ENCODE measurements around the gene STXBP3. TPM values are rescaled to one million over a fixed set of nuclear protein-coding genes. Genes with fewer than 3 reads are reported as not detected.

STXBP3 gene
- total and polyA plus RNA-seq, 4 experiments from 2014 or later = 69.0 to 92.5 (median 82.5) TPM

GRCh38 chr1:108832929-108833328 lies 86.5 kb downstream of the STXBP3 start:
- Histone ChIP-seq H3K4me3 (ENCODE audit: low read length in 2 of 2) (no peak overlapping the region), H3K9me3 (ENCODE audit: control insufficient read depth in 1 of 2, low read length in 2 of 2) (no peaks in the 10 kb centered on the region), H3K27me3 (ENCODE audit: insufficient read depth, low read length) (no peaks in the 10 kb centered on the region), H3K27ac (ENCODE audit: low read depth, low read length) (no peak overlapping the region), H3K36me3 (ENCODE audit: insufficient read depth, low read length) (no peaks in the 10 kb centered on the region), H3K4me1 (ENCODE audit: insufficient read depth, low read length) (peaks cover 8% of the 10 kb centered on the region)
- no peak for DNase-seq
- ChIA-PET POLR2A (ENCODE audit: partially characterized antibody) (interaction anchor here (0.6 kb wide), 1 partner anchor 36 kb away, joined by 3 read pairs; no protein-coding TSS in a partner anchor), CTCF (ENCODE audit: partially characterized antibody) (interaction anchor here (1.3 to 10.2 kb wide), 2 partner anchors 29 to 64 kb away, joined by 4 to 238 read pairs; no protein-coding TSS in a partner anchor)
- H3K9me3 Mint-ChIP-seq = peaks cover 0 to 5% (median 0%) of the 10 kb centered on the region in 8 donors
- no peak overlapping the region for H3K27ac Mint-ChIP-seq
- H3K4me1 Mint-ChIP-seq = peaks cover 0 to 10% (median 6%) of the 10 kb centered on the region in 4 donors
- H3K4me3 Mint-ChIP-seq = no peak overlapping the region
- no peaks in the 10 kb centered on the region for H3K36me3 Mint-ChIP-seq
- intact Hi-C loops (cut with micrococcal nuclease) = no loop called here
- H3K27me3 Mint-ChIP-seq = peaks cover 6 to 11% of the 10 kb centered on the region in 2 donors

- no peak overlapping the region for H3K27ac Mint-ChIP-seq
- no peak overlapping the region for H3K4me3 ChIP-seq (ENCODE audit: low read length in 2 of 2)
- ChIA-PET POLR2A (ENCODE audit: partially characterized antibody) (no interaction called here), CTCF (ENCODE audit: partially characterized antibody) (interaction anchor here (2.2 kb wide), 1 partner anchor 14 kb away, joined by 6 read pairs; no protein-coding TSS in a partner anchor)
- peaks cover 0 to 8% (median 0%) of the 10 kb centered on the region in 8 donors for H3K9me3 Mint-ChIP-seq
- H3K9me3 ChIP-seq (ENCODE audit: control insufficient read depth in 1 of 2, low read length in 2 of 2) = no peaks in the 10 kb centered on the region
- H3K36me3 Mint-ChIP-seq = no peaks in the 10 kb centered on the region
- H3K4me1 Mint-ChIP-seq = no peaks in the 10 kb centered on the region
- no peaks in the 10 kb centered on the region for H3K27me3 ChIP-seq (ENCODE audit: insufficient read depth, low read length)
- intact Hi-C loops (cut with micrococcal nuclease) = no loop called here
- no peak overlapping the region for H3K27ac ChIP-seq (ENCODE audit: low read depth, low read length)
- H3K36me3 ChIP-seq (ENCODE audit: insufficient read depth, low read length) = no peaks in the 10 kb centered on the region
- H3K4me1 ChIP-seq (ENCODE audit: insufficient read depth, low read length) = no peaks in the 10 kb centered on the region
- H3K27me3 Mint-ChIP-seq = peaks cover 0 to 2% of the 10 kb centered on the region in 2 donors
- no peak for DNase-seq
- no peak overlapping the region for H3K4me3 Mint-ChIP-seq
Observed at GRCh38 chr1:108841703-108842102, 95.2 kb downstream of the STXBP3 start.

DNA sequence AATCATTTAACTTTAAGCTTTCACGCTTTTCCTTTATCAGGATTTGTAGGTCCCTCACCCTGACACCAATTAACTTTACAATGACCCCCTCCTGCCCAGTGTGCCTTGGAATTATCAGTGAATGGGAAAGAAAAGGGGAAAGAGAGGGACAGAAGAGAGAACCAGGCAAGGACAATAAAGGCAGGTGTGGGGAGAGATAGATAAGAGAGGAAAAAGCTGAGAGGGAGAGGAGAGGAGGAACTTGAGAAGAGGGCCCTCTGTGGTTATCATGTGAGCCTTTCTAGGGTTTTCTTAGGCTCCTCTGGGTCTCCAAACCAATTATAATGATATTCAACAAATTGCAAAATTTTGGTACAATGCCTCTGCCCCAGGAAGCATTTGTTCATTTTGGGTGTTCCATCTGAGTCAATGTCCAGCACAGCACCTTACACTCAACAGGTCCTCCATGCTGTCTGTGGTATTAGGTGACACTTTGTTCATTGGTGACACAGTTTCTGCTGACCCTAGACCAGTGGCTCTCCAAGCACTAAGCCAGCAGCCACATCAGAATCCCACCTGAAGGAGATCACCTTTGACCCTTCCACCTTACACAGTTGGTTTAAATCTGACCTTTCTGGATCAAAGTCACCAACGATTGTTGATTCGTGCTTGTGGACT lies 96.2 kb downstream of the STXBP3 start:
- intact Hi-C loops (cut with micrococcal nuclease) = no loop called here
- Mint-ChIP-seq H3K9me3 (peaks cover 0 to 5% (median 0%) of the 10 kb centered on the region in 8 donors), H3K36me3 (no peaks in the 10 kb centered on the region), H3K4me3 (no peak overlapping the region), H3K27me3 (peaks cover 0 to 2% of the 10 kb centered on the region in 2 donors), H3K27ac (no peak overlapping the region), H3K4me1 (no peaks in the 10 kb centered on the region)
- Histone ChIP-seq H3K36me3 (ENCODE audit: insufficient read depth, low read length) (no peaks in the 10 kb centered on the region), H3K27ac (ENCODE audit: low read depth, low read length) (no peak overlapping the region), H3K4me1 (ENCODE audit: insufficient read depth, low read length) (no peaks in the 10 kb centered on the region), H3K4me3 (ENCODE audit: low read length in 2 of 2) (no peak overlapping the region), H3K9me3 (ENCODE audit: control insufficient read depth in 1 of 2, low read length in 2 of 2) (no peaks in the 10 kb centered on the region), H3K27me3 (ENCODE audit: insufficient read depth, low read length) (no peaks in the 10 kb centered on the region)
- DNase-seq = no peak
- POLR2A ChIA-PET (ENCODE audit: partially characterized antibody) = no interaction called here
- CTCF ChIA-PET (ENCODE audit: partially characterized antibody) = interaction anchor here (2.2 kb wide), 1 partner anchor 15 kb away, joined by 6 read pairs; no protein-coding TSS in a partner anchor

- Histone ChIP-seq H3K4me1 (ENCODE audit: insufficient read depth, low read length) (no peaks in the 10 kb centered on the region), H3K4me3 (ENCODE audit: low read length in 2 of 2) (no peak overlapping the region), H3K9me3 (ENCODE audit: control insufficient read depth in 1 of 2, low read length in 2 of 2) (no peaks in the 10 kb centered on the region), H3K27ac (ENCODE audit: low read depth, low read length) (no peak overlapping the region), H3K27me3 (ENCODE audit: insufficient read depth, low read length) (no peaks in the 10 kb centered on the region), H3K36me3 (ENCODE audit: insufficient read depth, low read length) (no peaks in the 10 kb centered on the region)
- DNase-seq = no peak
- POLR2A ChIA-PET (ENCODE audit: partially characterized antibody) = no interaction called here
- H3K9me3 Mint-ChIP-seq = no peaks in the 10 kb centered on the region
- CTCF ChIA-PET (ENCODE audit: partially characterized antibody) = interaction anchor here (1.1 to 4.6 kb wide), 2 partner anchors 13 to 16 kb away, joined by 3 to 22 read pairs; no protein-coding TSS in a partner anchor
- H3K36me3 Mint-ChIP-seq = no peaks in the 10 kb centered on the region
- no peaks in the 10 kb centered on the region for H3K27me3 Mint-ChIP-seq
- intact Hi-C loops (cut with micrococcal nuclease) = no loop called here
- H3K27ac Mint-ChIP-seq = peak overlapping the region in 2 of 7 donors; percentile 9 to 50
- H3K4me3 Mint-ChIP-seq = no peak overlapping the region
- no peaks in the 10 kb centered on the region for H3K4me1 Mint-ChIP-seq
Observed at GRCh38 chr1:108843390-108844137, 97.1 kb downstream of the STXBP3 start.

- Histone ChIP-seq H3K4me3 (ENCODE audit: low read length in 2 of 2) (no peak overlapping the region), H3K9me3 (ENCODE audit: control insufficient read depth in 1 of 2, low read length in 2 of 2) (no peaks in the 10 kb centered on the region), H3K36me3 (ENCODE audit: insufficient read depth, low read length) (no peaks in the 10 kb centered on the region), H3K27me3 (ENCODE audit: insufficient read depth, low read length) (no peaks in the 10 kb centered on the region), H3K27ac (ENCODE audit: low read depth, low read length) (no peak overlapping the region), H3K4me1 (ENCODE audit: insufficient read depth, low read length) (no peaks in the 10 kb centered on the region)
- POLR2A ChIA-PET (ENCODE audit: partially characterized antibody) = no interaction called here
- Mint-ChIP-seq H3K27me3 (no peaks in the 10 kb centered on the region), H3K4me3 (no peak overlapping the region), H3K9me3 (no peaks in the 10 kb centered on the region), H3K4me1 (no peaks in the 10 kb centered on the region), H3K27ac (no peak overlapping the region), H3K36me3 (no peaks in the 10 kb centered on the region)
- no peak for DNase-seq
- intact Hi-C loops (cut with micrococcal nuclease) = no loop called here
- CTCF ChIA-PET (ENCODE audit: partially characterized antibody) = interaction anchor here (4.6 kb wide), 1 partner anchor 18 kb away, joined by 22 read pairs; no protein-coding TSS in a partner anchor
Observed at GRCh38 chr1:108845446-108845845, 99.0 kb downstream of the STXBP3 start.

- Mint-ChIP-seq H3K4me3 (no peak overlapping the region), H3K27me3 (no peaks in the 10 kb centered on the region), H3K9me3 (no peaks in the 10 kb centered on the region), H3K4me1 (no peaks in the 10 kb centered on the region), H3K27ac (no peak overlapping the region), H3K36me3 (no peaks in the 10 kb centered on the region)
- ChIA-PET POLR2A (ENCODE audit: partially characterized antibody) (no interaction called here), CTCF (ENCODE audit: partially characterized antibody) (interaction anchor here (4.6 kb wide), 1 partner anchor 18 kb away, joined by 22 read pairs; no protein-coding TSS in a partner anchor)
- H3K27me3 ChIP-seq (ENCODE audit: insufficient read depth, low read length) = no peaks in the 10 kb centered on the region
- H3K9me3 ChIP-seq (ENCODE audit: control insufficient read depth in 1 of 2, low read length in 2 of 2) = no peaks in the 10 kb centered on the region
- no peak for DNase-seq
- no peaks in the 10 kb centered on the region for H3K4me1 ChIP-seq (ENCODE audit: insufficient read depth, low read length)
- H3K36me3 ChIP-seq (ENCODE audit: insufficient read depth, low read length) = no peaks in the 10 kb centered on the region
- no peak overlapping the region for H3K4me3 ChIP-seq (ENCODE audit: low read length in 2 of 2)
- intact Hi-C loops (cut with micrococcal nuclease) = no loop called here
- H3K27ac ChIP-seq (ENCODE audit: low read depth, low read length) = no peak overlapping the region
Observed at GRCh38 chr1:108845991-108846390, 99.5 kb downstream of the STXBP3 start.

DNA sequence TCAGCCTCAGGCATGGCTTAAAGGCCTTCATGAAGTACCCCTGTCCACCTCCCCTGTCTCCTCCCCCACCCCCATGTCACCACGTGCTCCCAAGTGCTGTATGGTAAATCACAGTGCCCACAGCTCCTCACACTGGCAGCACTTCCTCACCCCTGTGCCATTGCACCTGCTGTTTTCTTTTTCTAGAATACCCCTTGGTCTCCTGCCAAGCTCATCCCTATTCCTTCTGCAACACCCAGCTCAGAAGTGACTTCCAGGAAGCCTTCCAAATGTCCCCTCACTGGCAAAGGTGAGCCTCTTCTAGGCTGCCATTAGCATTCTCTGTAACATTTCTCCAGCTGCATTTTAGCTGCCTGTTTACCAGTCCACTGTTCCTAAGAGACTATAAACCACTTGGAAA lies 101.0 kb downstream of the STXBP3 start:
- peaks cover 2 to 4% (median 4%) of the 10 kb centered on the region in 4 donors for H3K4me1 Mint-ChIP-seq
- peaks cover 0 to under 1% of the 10 kb centered on the region in 2 donors for H3K27me3 Mint-ChIP-seq
- no peak for DNase-seq
- H3K36me3 Mint-ChIP-seq = no peaks in the 10 kb centered on the region
- peak overlapping the region in 2 of 7 donors; percentile 53 to 59 for H3K27ac Mint-ChIP-seq
- H3K27me3 ChIP-seq (ENCODE audit: insufficient read depth, low read length) = no peaks in the 10 kb centered on the region
- intact Hi-C loops (cut with micrococcal nuclease) = no loop called here
- no peaks in the 10 kb centered on the region for H3K36me3 ChIP-seq (ENCODE audit: insufficient read depth, low read length)
- no peaks in the 10 kb centered on the region for H3K9me3 Mint-ChIP-seq
- H3K9me3 ChIP-seq (ENCODE audit: control insufficient read depth in 1 of 2, low read length in 2 of 2) = no peaks in the 10 kb centered on the region
- no peak overlapping the region for H3K4me3 Mint-ChIP-seq
- peaks cover 3% of the 10 kb centered on the region for H3K4me1 ChIP-seq (ENCODE audit: insufficient read depth, low read length)
- ChIA-PET CTCF (ENCODE audit: partially characterized antibody) (interaction anchor here (4.6 kb wide), 1 partner anchor 20 kb away, joined by 22 read pairs; no protein-coding TSS in a partner anchor), POLR2A (ENCODE audit: partially characterized antibody) (no interaction called here)
- H3K4me3 ChIP-seq (ENCODE audit: low read length in 2 of 2) = no peak overlapping the region
- no peak overlapping the region for H3K27ac ChIP-seq (ENCODE audit: low read depth, low read length)
